ENCODE results near the gene CACNA2D1.
"Not testable (repeated sequence)": the region's sequence is repeated elsewhere in the genome, so short reads cannot be mapped to it uniquely, and the experiment has no call there.

CACNA2D1 gene

GRCh38 chr7:82433507-82433906 is 10.1 kb downstream of the CACNA2D1 start:
- no peak for DNase-seq

- DNase-seq: not testable (repeated sequence)
Observed at GRCh38 chr7:82432743-82433142, 10.8 kb downstream of the CACNA2D1 start.

DNA sequence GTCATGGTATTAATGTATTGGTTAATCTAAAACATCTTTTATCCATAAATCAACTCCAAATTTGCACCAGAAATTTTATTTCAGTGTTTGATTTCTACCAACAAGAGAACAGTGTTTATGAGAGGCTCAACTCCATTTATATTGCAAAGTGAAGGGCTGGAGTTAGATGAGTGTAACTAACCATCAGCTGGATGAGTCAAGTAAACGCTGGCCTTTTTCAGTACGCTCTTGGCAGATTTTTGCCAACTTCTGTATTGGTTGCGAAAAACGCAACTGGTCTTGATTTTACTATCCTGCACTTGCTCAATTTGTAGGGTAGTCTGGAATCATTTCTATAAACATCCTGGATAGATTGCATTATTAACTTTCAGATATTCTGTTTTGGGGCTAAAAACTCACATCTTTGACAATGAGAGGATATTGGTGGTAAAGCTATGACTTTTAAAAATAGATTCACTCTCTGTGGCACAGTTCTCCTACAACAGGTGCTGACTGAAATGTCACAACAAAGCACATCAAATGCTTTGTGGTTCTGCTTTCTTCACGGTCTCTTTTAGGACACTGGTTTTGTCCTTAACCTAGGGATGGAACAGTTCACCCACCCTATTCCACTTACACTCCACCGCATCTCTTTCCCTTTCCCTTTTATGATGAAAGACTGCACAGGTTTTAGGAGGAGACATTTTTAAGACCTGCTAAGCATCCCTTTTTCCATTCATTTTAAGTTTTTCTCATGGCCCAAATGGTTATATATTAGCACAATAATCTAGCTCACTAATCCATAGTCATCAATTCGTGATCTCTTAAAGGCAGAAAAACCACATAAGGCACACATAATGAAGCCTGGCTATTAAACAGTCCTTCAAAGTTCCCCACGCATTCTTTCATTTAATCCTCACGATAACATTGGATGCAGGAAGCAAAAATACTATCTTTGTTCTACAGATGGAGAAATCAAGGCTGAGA is 12.8 kb downstream of the CACNA2D1 start:
- DNase-seq: no peak

DNA sequence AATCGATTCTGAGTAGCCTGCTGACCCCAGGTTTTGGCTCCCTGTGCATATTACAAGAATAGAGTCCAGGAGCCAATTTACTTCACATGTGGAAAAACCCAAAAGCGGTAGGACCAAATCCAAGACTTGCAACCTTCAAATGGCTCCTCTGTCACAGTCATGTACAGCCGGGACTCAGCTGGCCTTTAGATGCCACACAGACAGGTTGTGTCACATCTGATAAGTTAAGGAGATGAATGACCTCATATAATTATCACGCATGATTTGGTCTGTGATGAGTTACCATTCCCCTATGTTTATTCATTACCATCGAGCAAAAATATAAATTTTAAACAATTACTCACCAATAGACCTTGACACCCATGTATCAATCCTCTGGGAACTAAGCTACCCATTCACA is 14.2 kb downstream of the CACNA2D1 start:
- no peak for DNase-seq

DNA sequence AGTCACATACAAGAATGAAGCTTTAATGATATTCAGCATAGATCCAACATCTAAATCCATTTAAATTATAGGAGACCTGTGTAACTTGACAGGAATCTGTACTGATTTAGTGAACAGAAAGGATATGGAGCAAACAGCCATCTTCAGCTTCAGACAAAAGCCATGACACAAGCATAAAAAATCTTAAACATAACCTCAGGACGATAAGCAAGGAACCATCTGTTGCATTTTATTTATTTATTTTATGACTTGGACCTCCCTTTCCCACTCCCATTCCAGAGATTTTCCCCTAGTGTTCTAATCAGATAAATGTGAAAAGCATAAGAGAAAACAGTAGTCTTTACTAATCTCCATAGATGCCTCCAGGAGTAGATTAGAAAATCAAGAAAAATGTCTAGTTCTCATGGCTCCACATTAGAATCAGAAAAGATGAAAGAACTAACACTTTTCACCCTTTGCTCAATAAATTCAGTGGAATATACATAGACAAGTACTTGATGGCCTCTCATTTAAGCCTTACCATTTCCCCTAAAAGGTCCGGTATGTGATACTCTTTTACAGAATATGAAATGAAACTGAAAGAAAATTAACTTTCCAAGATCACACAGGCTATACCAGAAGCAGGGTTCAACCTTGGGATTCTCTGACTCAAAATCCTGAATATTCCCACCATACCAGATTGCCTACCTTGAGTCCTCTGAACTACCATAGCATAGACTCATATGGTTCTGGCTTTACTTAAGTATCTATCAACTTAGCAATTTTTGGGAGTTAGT is 15.2 kb downstream of the CACNA2D1 start:
- no peak for DNase-seq

DNA sequence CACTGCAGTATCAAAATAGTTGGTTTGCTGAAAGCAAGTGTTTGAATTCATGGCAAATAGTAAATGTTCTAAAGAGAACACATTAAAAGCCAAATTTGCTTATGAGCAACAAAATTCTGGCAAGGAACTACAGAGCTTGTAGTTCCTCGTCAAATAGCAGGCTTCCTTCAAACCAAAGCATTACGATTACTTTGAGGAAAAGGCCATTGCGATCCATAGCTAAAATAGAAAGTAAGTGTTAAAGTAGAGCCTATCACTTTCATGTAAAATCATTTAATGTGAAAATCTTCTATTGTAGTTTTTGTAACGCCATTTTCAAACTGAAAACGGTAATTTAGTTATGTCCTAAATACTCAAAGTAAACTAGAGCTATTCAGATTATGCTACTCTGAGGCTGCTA is 20.1 kb downstream of the CACNA2D1 start:
- no peak for DNase-seq

GRCh38 chr7:82419200-82419599 is 24.4 kb downstream of the CACNA2D1 start:
- DNase-seq: no peak

DNA sequence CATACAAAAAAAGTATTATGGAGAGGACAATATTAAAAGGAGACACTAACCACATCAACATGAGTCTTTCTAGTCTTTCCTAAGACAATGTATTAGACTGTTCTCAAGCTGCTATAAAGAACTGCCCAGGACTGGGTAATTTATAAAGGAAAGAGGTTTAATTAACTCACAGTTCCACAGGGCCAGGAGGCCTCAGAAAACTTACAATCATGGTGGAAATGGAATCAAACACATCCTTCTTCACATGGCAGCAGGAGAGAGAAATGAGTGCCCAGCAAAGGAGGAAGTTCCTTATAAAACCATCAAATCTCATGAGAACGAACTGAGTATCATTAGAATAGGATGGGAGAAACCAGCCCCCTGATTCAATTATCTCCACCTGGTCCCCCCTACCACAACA is 25.7 kb downstream of the CACNA2D1 start:
- no peak for DNase-seq

- DNase-seq: no peak
Observed at GRCh38 chr7:82416402-82416801, 27.2 kb downstream of the CACNA2D1 start.

DNA sequence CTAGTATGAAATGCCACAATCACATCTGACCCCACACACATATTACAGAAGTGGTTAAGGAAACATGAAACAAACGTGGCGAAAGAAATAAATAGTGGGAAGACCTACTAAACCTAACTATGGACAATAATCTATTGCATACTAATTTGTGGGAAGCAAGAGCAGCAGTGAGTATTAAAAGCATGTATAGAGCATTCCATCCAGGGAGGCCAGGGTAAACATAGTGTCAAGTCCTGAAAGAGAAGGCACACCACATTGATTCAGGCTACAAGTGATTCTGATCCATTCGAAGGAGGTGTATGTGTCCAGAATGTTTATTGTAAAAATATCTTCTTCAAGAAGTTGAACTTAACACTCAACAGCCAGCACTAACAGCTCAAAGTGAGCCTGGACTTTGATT is 29.2 kb downstream of the CACNA2D1 start:
- DNase-seq: no peak

DNA sequence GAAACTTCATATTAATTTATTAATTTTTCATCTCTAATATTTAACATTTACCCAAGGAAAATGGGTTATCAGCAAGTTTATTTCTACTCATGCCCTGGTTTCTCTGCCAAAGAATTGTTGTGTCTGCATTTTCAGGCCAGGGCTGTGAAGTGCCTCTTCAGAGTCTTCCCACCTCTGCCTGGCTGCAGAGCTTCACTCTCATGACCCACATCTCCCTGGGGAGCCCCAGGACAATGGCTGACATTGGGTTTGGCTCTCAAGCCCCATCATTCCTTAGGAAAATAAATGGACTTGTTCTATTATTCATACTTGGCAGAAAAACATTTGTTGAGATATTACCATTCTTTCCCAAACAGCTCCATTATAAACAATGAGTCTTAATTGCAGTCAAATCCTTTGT is 30.3 kb downstream of the CACNA2D1 start:
- no peak for DNase-seq

DNA sequence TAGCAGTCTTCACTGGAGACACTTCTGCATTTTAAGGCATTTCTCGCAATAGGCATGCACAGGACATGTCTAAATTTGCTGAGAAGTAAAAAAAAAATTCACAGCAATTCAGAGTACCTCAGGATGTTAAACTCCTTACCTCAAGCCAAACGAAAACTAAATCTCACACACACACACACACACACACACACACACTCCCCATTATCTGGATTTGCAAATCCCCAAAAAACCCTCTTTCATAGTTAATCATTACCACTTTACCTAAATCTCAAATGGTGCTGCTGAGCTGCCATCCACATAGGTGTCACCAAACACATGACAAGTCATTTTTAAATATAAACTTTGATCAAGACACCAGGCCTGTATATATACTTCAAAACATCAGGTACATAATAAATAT is 31.8 kb downstream of the CACNA2D1 start:
- no peak for DNase-seq

GRCh38 chr7:82410461-82410860 is 33.1 kb downstream of the CACNA2D1 start:
- DNase-seq: no peak

DNA sequence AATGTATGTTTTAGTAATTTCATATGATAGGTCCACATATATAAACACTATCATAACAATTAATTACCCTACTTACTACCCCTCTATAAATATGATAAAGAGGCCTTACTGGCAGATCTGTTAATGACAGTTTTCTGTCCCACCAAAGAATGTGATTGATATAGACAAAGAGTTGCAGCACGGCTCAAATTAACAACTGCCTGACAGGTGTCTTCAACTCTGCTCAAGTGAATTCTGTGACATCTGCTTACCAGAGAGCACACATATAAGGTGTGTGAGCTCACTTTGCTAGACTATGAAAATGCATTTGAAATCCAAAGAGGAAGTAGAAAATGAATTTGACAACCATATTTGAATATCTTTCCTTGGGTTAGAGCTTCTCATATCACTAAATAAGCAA is 36.6 kb downstream of the CACNA2D1 start:
- no peak for DNase-seq

- no peak for DNase-seq
Observed at GRCh38 chr7:82405301-82405700, 38.3 kb downstream of the CACNA2D1 start.

DNA sequence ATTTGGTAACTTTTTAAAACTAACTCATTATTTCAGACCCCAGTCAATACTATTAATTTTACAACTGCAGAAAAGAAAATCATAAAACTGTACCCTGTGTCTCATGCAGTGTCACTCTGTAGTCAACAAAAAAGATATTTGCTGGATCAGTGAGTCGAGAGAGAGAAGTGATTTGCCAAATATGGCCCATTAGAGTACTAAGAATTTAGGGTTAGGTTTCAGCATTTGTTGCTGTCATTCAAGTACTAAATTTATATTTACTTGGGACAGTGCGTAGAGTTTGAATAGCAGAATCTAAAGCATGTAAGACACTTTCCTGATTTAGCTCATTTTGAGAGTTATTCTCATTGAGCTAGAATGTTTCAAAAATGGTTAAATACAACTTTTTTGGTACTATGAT is 38.9 kb downstream of the CACNA2D1 start:
- DNase-seq: no peak

DNA sequence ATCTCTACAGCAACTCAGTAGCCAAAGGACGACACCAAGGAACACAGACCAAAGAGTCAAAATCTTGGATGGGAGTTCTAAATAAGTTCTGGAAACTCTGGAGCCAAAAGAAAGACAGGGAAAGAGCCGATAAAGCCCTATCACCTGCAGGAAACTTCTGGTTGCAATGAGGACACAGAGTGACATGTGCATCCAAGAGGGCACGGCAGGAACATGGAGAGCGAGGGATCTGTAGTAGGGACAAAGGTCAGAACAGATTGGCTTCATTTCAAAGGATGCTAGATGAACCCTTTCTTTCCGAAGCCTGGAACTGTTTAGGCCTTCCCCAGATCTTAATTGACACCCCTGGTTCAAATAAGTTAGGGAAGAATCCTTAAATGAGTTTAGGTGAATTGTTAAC is 39.5 kb downstream of the CACNA2D1 start:
- DNase-seq: no peak

DNA sequence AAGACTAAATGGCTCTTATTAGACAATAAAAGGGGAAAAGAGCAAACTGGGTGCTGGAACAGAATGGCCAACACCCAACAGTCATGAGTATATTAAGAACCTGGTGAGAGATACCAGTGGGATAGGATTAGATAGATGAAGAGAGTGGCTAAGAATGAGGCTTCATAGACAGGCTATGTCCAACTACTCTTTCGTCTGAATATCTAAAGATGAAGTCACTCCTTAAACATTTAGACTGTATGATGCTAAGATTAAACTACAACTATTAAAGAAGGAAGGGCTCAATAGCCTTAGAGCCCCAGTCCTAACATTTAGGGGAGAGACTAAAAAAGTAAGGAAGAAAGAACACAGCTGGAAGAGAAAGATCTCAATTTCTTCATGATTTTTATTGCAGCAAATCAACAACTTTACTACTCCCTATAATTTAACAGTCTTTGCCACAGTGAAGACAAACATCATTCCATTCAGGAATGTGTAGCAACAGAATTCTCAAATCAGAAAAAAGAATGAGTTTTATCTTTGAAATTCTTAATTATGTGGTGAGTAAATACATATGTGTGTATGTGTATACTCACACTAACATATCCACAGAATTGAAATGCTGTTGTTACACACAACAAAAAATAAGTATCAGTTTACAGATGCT is 45.6 kb downstream of the CACNA2D1 start:
- no peak for DNase-seq

DNA sequence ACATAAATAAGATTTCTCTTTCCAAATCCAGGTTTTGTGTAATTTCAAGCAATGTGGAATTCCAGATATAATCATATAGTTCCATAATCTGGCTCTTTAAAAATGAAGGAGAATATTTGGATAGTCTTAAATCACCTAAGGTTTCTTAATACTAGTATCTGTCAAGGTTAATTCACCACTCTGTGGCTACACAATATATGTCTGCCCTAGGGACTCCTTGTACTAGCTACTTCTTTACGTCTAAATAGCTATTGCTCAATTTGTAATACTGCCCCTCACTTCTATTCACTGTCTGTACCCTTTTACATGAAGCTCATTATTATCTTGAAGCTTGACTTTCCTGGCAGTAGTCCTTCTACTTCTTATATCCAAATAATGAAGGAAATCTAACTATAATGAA is 47.2 kb downstream of the CACNA2D1 start:
- no peak for DNase-seq

GRCh38 chr7:82395147-82395546 is 48.4 kb downstream of the CACNA2D1 start:
- DNase-seq: no peak

DNA sequence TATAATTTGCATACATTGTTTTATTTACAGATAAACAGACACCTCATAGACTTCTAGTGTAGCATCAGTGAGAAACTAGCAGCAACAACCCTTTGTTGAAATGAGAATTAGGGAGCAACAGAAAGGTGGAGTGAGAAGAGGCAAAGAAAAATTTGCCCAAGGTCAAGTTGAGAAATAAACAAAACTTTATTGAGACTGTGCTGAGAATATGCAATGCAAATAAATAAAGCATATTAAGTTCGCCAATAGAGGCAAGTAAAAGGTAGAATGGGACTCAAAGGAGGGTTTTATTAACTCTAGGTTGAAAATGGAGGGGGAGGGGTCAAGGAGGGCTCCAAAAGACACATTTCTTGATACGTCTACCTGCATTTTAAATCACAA is 49.7 kb downstream of the CACNA2D1 start:
- DNase-seq: no peak

GRCh38 chr7:82393076-82393839 is 50.3 kb downstream of the CACNA2D1 start:
- DNase-seq: no peak

DNA sequence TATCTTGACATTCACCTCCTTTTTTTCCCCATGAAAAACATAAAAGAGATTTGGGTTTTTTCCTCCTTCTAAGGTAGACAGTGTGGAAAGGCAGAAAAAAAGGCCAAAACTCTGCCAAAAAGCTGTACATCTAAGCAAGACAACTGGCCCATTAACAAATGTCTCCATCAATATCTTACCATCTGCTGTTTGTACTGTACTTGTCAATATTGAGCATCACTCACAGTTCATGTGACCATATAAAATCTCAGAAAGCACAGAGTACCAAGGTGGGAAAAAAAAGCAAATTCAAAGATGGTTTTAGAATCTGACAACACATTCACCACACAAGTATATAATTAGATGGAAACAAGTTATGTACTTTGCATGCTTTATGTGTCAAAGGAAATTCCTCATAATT is 52.6 kb downstream of the CACNA2D1 start:
- no peak for DNase-seq

Data from stimulated activated CD4-positive, alpha-beta T cell treated with anti-CD3 and anti-CD28 coated beads, Interleukin-4, amount 100 ng/mL, for 24 hours (primary cell).